Measurements from ENCODE around the gene AIFM1.

GRCh38 chrX:130136961-130137360 is 28.7 kb downstream of the AIFM1 start:
- no peak for TF ChIP-seq CTCF (IDR thresholded peaks at IDR 0.05)
- no peak for TF ChIP-seq POLR2A (IDR thresholded peaks at IDR 0.05)

Data from body of pancreas (tissue), 4 donors.